Activated CD8-positive, alpha-beta memory T cell treated with anti-CD3 and anti-CD28 coated beads for 4 hours (primary cell): Measurements from ENCODE around the gene FFAR1.

Source experiments
- DNase-seq, 2 donors: peaks; one replicate each; pipeline ENCODE4 v3.0.0-alpha.2; 2020; ENCODE audit warnings: low read depth in 2 of 2

The FFAR1 gene

GRCh38 chr19:35389192-35389861 is 41.6 kb downstream of the FFAR1 start:
- DNase-seq = no peak

GRCh38 chr19:35392742-35393715 is 45.3 kb downstream of the FFAR1 start:
- no peak for DNase-seq

- no peak for DNase-seq
Measured at GRCh38 chr19:35395382-35396199, 47.9 kb downstream of the FFAR1 start.

GRCh38 chr19:35396240-35396885 is 48.7 kb downstream of the FFAR1 start:
- DNase-seq = no peak

GRCh38 chr19:35397064-35397463 is 49.4 kb downstream of the FFAR1 start:
- DNase-seq = no peak
